ENCODE results near the gene CITED4.
"Not testable (repeated sequence)": the region's sequence is repeated elsewhere in the genome, so short reads cannot be mapped to it uniquely, and the experiment has no call there.

The CITED4 gene

DNA sequence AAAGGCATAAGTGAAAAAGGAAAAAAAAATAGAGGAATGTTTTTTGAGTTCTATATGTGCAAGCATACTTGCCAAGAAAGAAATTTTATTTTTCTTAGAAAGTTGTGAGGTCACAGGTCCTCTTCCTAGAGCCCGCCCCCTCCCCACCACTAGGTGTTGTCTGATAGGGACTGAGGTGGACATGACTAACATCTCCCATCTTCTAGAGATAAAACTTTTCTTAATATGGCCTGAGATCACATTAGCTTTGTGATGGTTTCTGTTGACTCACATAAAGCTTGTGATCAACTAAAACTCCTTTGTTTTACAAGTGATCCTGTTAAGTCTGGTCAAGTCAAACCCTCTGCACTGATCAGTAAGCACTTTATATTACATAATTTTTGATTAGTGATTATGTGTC lies 33.4 kb upstream of the CITED4 start:
- no peaks in the 10 kb centered on the region for H3K36me3 ChIP-seq (replicated peaks)
- in situ Hi-C loops (cut with MboI; ENCODE audit: low sequenced_read_pairs), result no loop called here
- H3K9me3 ChIP-seq, result 0 out of 2 replicates have a peak, but pooled peaks cover 6% of the 10 kb centered on the region
- no peak overlapping the region for H3K4me3 ChIP-seq
- DNase-seq (ENCODE audit: low spot score in 2 of 2), result no peak
- H3K4me1 ChIP-seq, result no peaks in the 10 kb centered on the region
- 0 out of 2 replicates have a peak, but pooled peaks cover 1% of the 10 kb centered on the region for H3K27me3 ChIP-seq (ENCODE audit: low read depth)

DNA sequence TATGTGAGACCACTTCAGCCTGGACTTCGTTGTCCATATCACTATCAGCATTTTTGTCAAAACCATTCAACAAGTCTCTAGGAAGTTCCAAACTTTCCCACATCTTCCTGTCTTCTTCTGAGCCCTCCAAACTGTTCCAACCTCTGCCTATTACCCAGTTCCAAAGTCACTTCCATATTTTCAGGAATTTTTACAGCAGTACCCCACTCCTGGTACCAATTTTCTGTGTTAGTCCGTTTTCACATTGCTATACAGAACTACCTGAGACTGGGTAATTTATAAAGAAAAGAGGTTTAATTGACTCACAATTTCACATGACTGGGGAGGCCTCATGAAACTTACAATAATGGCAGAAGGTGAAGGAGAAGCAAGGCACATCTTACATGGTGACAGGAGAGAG lies 32.7 kb upstream of the CITED4 start:
- DNase-seq (ENCODE audit: low spot score in 2 of 2); H3K27me3 ChIP-seq (ENCODE audit: low read depth); H3K9me3 ChIP-seq; in situ Hi-C loops (cut with MboI; ENCODE audit: low sequenced_read_pairs); H3K36me3 ChIP-seq (replicated peaks); H3K4me3 ChIP-seq; H3K4me1 ChIP-seq: not testable (repeated sequence)

DNA sequence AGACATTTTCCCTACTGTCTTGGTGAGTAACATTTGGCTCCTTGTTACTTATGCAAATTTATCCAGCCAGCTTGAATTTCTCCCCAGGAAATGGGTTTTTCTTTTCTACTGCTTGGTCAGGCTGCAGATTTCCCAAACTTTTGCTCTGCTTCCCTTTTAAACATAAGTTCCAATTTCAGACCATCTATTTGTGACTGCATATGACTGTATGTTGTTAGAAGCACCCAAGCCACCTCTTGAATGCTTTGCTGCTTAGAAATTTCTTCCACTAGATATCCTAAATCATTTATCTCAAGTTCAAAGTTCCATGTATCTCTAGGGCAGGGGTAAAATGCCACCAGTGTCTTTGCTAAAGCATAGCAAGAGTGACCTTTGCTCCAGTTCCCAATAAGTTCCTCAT lies 32.3 kb upstream of the CITED4 start:
- Histone ChIP-seq H3K36me3 (replicated peaks) (no peaks in the 10 kb centered on the region), H3K4me1 (no peaks in the 10 kb centered on the region), H3K27me3 (ENCODE audit: low read depth) (0 out of 2 replicates have a peak, but pooled peaks cover 3% of the 10 kb centered on the region), H3K4me3 (no peak overlapping the region), H3K9me3 (0 out of 2 replicates have a peak, but pooled peaks cover 6% of the 10 kb centered on the region)
- in situ Hi-C loops (cut with MboI; ENCODE audit: low sequenced_read_pairs), result no loop called here
- DNase-seq (ENCODE audit: low spot score in 2 of 2), result no peak

DNA sequence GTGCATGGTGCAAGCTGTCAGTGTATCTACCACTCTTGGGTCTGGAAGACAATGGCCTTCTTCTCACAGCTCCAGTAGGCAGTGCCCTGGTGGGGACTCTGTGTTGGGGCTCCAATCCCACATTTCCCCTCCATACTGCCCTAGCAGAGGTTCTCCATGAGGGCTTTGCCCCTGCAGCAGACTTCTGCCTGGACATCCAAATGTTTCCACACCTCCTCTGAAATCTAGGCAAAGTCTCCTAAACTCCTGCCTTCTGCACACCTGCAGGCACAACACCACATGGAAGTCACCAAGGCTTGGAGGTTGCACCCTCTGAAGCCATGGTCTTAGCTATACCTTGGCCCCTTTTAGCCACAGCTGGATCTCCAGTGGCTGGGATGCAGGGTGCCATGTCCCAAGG lies 31.8 kb upstream of the CITED4 start:
- no peaks in the 10 kb centered on the region for H3K4me1 ChIP-seq
- in situ Hi-C loops (cut with MboI; ENCODE audit: low sequenced_read_pairs), result no loop called here
- H3K36me3 ChIP-seq (replicated peaks), result no peaks in the 10 kb centered on the region
- 0 out of 2 replicates have a peak, but pooled peaks cover 6% of the 10 kb centered on the region for H3K9me3 ChIP-seq
- DNase-seq (ENCODE audit: low spot score in 2 of 2), result no peak
- H3K27me3 ChIP-seq (ENCODE audit: low read depth), result 0 out of 2 replicates have a peak, but pooled peaks cover 3% of the 10 kb centered on the region
- H3K4me3 ChIP-seq, result no peak overlapping the region

DNA sequence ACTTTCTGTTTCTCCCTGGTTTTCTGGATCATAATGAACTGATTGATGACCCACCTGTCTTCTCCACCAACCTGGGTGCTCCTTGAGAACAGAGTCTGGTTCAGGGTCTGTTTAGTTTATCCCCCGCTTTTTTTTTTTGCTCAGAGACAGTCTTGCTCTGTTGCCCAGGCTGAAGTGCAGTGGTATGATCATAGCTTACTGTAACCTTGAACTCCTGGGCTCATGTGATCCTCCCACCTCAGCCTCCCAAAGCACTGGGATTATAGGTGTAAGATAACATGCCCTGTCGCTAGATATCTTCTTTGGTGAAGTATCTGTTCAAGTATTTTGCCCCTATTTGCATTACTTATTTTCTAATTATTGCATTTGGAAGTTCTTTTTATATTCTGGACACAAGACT lies 30.2 kb upstream of the CITED4 start:
- no peak for DNase-seq (ENCODE audit: low spot score in 2 of 2)
- H3K4me3 ChIP-seq, result no peak overlapping the region
- H3K36me3 ChIP-seq (replicated peaks), result no peaks in the 10 kb centered on the region
- H3K27me3 ChIP-seq (ENCODE audit: low read depth), result peaks cover 11% of the 10 kb centered on the region
- in situ Hi-C loops (cut with MboI; ENCODE audit: low sequenced_read_pairs), result no loop called here
- H3K4me1 ChIP-seq, result no peaks in the 10 kb centered on the region
- H3K9me3 ChIP-seq, result 0 out of 2 replicates have a peak, but pooled peaks cover 6% of the 10 kb centered on the region

DNA sequence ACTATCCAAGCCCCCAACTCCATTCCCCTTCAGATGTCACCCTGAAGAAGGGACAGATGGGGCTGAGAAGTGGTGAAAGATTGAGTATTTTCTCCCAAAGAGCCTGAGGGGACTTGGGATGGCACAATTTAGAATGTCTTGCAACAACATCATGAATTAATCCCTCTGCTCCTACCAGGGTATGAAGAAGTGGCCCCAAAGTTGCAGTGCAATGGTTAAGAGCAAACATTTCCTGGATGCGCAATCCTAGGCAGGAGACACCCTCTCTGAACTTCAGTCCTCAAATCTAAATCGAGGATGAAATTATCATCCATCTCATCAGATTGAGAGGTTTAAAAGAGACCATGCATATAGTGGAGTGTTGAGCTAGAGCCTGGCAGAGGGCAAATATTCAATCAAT lies 28.6 kb upstream of the CITED4 start:
- Histone ChIP-seq H3K27me3 (ENCODE audit: low read depth) (peaks cover 18% of the 10 kb centered on the region), H3K4me1 (no peaks in the 10 kb centered on the region), H3K36me3 (replicated peaks) (no peaks in the 10 kb centered on the region), H3K4me3 (no peak overlapping the region), H3K9me3 (0 out of 2 replicates have a peak, but pooled peaks cover 6% of the 10 kb centered on the region)
- no peak for DNase-seq (ENCODE audit: low spot score in 2 of 2)
- in situ Hi-C loops (cut with MboI; ENCODE audit: low sequenced_read_pairs), result no loop called here

DNA sequence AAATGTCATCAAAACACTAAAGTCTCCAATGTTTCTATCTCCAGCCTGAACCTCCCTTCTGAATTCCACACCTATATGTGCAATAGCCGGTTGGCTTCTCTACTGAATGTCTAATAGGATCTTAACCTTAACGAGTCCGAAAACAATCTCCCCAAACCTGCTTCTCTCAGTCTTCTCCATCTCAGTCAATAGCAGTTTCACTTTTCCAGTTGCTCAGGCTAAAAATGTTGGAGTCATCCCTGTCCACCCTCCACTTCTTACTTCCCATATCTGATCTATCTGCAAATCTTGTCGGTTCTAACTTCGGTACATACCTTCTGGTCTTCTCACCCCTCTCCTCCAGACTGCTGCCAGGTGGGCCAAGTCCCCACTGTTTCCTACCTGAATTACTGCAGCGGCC lies 25.5 kb upstream of the CITED4 start:
- DNase-seq (ENCODE audit: low spot score in 2 of 2), result no peak
- in situ Hi-C loops (cut with MboI; ENCODE audit: low sequenced_read_pairs), result no loop called here
- Histone ChIP-seq H3K27me3 (ENCODE audit: low read depth) (peaks cover 18% of the 10 kb centered on the region), H3K4me3 (no peak overlapping the region), H3K4me1 (no peaks in the 10 kb centered on the region), H3K9me3 (no peaks in the 10 kb centered on the region), H3K36me3 (replicated peaks) (no peaks in the 10 kb centered on the region)

DNA sequence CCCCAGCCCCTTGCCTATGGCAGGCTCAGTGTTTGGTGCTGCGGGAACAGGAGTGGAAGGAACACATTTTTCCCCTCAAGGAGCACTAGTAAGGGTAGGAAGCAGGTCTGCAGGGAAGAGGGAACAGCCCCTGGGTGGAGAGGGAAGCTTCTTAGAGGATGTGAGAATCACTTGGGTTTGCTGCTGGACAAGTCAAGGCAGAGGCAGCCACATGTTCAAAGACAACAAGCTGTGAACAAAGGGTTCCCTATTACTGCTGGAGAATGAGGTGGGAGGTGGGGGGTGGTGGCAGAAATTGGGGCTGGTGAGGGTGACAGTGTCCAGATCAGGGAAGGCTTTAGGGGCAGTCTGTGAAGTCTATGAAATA lies 24.8 kb upstream of the CITED4 start:
- H3K4me3 ChIP-seq, result no peak overlapping the region
- DNase-seq (ENCODE audit: low spot score in 2 of 2), result no peak
- H3K36me3 ChIP-seq (replicated peaks), result no peaks in the 10 kb centered on the region
- H3K9me3 ChIP-seq, result no peaks in the 10 kb centered on the region
- H3K27me3 ChIP-seq (ENCODE audit: low read depth), result peaks cover 18% of the 10 kb centered on the region
- in situ Hi-C loops (cut with MboI; ENCODE audit: low sequenced_read_pairs), result no loop called here
- no peaks in the 10 kb centered on the region for H3K4me1 ChIP-seq

DNA sequence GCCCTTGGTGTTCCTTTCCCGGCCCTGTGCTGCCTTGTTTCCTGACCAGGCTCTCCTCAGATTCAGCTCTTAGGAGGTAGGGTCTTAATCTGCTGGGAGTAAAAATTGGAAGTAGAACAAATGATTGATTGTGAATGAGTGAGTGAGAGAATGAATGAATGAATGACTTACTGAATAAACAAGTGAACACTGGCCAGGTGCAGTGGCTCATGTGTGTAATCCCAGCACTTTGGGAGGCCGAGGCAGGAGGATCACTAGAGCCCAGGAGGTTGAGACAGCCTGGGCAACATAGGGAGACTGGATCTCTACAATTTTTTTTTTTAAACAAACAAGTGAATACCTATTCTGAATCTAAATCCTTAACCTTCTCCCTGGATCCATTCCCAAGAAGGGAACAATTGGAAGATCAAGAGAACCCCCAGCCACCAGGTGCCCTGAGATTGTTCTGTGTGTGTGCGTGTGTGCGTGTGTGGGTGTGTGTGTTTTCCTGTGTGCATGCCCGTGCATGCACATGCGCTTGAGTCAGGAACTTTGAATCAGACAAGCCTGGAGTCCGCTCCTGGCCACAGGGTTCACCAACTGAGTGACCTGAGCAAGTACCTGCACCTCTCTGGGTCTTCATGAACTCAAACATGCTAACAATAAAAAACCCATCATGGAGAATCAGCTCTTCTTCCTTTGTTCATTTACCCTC lies 24.3 kb upstream of the CITED4 start:
- Histone ChIP-seq H3K4me1 (no peaks in the 10 kb centered on the region), H3K27me3 (ENCODE audit: low read depth) (peaks cover 18% of the 10 kb centered on the region), H3K9me3 (no peaks in the 10 kb centered on the region), H3K36me3 (replicated peaks) (no peaks in the 10 kb centered on the region), H3K4me3 (no peak overlapping the region)
- in situ Hi-C loops (cut with MboI; ENCODE audit: low sequenced_read_pairs), result no loop called here
- DNase-seq (ENCODE audit: low spot score in 2 of 2), result no peak

DNA sequence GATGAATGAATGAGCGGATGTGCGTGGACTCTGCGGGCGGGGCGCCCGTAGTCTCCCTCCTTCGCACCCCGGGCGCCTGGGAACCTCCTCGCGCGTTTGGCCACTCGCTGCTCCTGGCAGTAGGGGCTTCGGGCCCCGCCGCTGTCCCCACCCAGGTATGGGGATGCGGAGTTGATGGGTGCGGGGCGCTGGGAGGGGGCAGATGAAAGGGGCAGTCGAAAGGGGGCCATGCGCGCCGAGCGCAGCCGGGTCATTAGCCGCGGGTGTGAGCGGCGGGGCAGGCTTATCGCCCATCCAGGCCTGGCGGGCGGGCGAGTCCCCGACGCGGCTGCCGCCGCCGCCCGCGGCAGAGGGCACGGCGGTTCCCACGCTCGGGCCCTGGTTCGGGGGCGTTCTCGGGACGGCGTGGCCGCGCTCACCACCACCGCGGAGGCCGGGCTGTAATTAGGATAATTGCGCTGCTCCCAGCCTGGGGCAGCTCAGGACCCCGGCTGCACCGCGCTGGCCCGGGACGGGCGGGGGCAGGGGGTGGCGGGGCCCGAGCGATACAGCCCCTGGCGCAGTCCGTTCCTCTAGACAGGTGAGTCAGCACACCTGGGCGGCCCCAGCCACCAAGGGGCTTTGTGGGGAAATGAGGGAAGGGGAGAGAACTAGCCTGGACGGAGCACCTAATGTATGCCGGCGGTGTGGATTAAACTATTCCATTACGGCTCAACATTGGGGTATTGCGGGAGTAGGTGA lies 22.1 kb upstream of the CITED4 start:
- H3K4me3 ChIP-seq, result no peak overlapping the region
- H3K27me3 ChIP-seq (ENCODE audit: low read depth), result peaks cover 15% of the 10 kb centered on the region
- H3K36me3 ChIP-seq (replicated peaks), result no peaks in the 10 kb centered on the region
- no peaks in the 10 kb centered on the region for H3K9me3 ChIP-seq
- H3K4me1 ChIP-seq, result no peaks in the 10 kb centered on the region
- DNase-seq (ENCODE audit: low spot score in 2 of 2), result no peak
- in situ Hi-C loops (cut with MboI; ENCODE audit: low sequenced_read_pairs), result no loop called here

DNA sequence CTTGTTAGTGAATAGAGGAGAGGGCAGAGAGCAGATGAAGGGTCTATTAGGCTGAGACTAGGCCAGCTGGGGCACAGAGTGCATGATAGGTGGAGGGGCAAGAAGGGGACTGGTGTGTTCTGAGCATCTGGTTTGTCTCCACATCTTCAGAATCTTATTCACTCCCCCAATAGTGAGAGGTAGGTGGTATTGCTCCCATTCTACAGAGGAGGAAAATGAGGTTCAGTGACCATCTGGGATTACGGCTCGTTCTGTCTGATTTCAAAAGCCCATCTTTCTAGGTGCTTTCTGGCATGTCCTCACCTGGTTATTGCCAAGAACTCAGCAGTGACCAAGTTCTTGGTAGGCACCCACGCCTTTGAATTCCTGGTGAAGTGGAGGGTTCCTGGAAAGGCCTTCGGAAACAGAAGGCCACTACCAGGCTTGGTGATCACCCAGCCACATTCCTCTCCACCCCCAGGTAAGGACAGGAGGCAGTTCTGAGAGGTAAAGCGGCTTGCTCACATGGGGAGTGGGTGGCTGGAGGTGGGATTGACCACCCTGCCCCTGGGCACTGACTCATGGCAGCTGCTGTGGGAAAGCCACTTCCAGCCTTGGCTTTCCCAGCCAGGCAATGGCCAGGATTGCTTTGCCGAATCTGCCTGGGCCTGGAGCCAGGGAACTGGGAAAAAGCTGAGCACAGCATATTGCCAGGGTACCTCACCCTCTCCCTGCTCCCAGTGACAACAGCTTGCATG lies 18.8 kb upstream of the CITED4 start:
- no peaks in the 10 kb centered on the region for H3K36me3 ChIP-seq (replicated peaks)
- no peak for DNase-seq (ENCODE audit: low spot score in 2 of 2)
- H3K9me3 ChIP-seq, result no peaks in the 10 kb centered on the region
- H3K4me1 ChIP-seq, result no peaks in the 10 kb centered on the region
- H3K4me3 ChIP-seq, result no peak overlapping the region
- in situ Hi-C loops (cut with MboI; ENCODE audit: low sequenced_read_pairs), result no loop called here
- no peaks in the 10 kb centered on the region; the same call in 1 of the 2 replicates for H3K27me3 ChIP-seq (ENCODE audit: low read depth)

DNA sequence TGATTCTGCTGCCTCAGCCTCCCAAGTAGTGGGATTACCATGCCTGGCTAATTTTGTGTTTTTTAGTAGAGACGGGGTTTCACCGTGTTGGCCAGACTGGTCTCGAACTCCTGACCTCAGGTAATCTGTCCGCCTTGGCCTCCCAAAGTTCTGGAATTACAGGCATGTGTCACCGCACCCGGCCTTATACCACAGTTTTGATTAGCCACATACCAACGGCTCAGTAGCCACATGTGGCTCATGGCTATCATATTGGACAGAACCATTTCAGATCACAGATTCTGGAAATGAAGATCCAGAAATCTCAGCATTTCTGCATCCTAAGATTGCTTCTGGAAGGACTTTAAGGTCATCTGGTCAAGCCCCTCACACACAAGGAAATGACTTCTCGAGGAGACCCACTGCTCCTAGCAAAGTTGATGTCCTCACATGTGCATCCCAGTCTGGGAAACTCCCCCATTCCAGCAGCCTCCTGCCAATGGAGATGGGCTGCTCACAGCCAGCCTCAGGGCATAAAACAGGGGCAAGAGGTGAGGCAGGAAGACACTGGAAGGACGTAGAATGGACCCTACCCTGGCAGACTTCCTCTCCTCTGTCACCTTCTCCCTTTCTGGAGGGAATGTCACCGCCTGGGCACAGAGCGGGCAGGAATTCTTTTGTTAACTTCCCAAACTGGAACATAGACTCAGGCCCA lies 17.5 kb upstream of the CITED4 start:
- no peaks in the 10 kb centered on the region for H3K9me3 ChIP-seq
- in situ Hi-C loops (cut with MboI; ENCODE audit: low sequenced_read_pairs), result no loop called here
- H3K27me3 ChIP-seq (ENCODE audit: low read depth), result no peaks in the 10 kb centered on the region
- no peak for DNase-seq (ENCODE audit: low spot score in 2 of 2)
- no peak overlapping the region for H3K4me3 ChIP-seq
- H3K36me3 ChIP-seq (replicated peaks), result no peaks in the 10 kb centered on the region
- H3K4me1 ChIP-seq, result no peaks in the 10 kb centered on the region

DNA sequence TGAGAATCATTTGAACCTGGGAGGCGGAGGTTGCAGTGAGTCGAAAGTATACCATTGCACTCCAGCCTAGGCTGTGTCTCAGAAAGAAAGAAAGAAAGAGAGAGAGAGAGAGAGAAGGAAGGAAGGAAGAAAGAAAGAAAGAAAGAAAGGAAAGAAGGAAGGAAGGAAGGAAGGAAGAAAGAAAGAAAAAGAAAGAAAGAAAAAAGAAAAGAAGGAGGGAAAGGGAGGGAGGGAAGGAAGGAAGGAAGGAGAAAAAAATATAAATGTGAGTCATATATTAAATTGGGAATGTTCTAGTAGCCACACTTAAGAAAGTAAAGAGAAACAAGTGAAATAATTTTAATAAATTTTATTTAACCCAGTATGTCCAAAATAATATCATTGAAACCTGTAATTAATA lies 16.7 kb upstream of the CITED4 start:
- H3K9me3 ChIP-seq, result no peaks in the 10 kb centered on the region
- no peaks in the 10 kb centered on the region for H3K4me1 ChIP-seq
- no peak overlapping the region for H3K4me3 ChIP-seq
- in situ Hi-C loops (cut with MboI; ENCODE audit: low sequenced_read_pairs), result no loop called here
- H3K36me3 ChIP-seq (replicated peaks), result no peaks in the 10 kb centered on the region
- DNase-seq (ENCODE audit: low spot score in 2 of 2), result no peak
- H3K27me3 ChIP-seq (ENCODE audit: low read depth), result no peaks in the 10 kb centered on the region

Measured in HAP-1 (cell line).